Vagina (tissue), 2 donors: Measurements from ENCODE around the gene HPCAL1.

Experiments used
- POLR2A ChIP-seq, 2 donors: fragments of 450-650 bp; IDR thresholded peaks; one replicate each; pipeline ENCODE4 v1.6.1; 2017; ENCODE audit warnings: antibody characterized with exemption in 2 of 2, mild to moderate bottlenecking in 2 of 2, moderate library complexity in 2 of 2
- TF ChIP-seq, protein P1 (sequence below), 3 experiments: fragments of 450-650 bp in 2 of 3; fragments of 200-600 bp in 1 of 3; sonication (generic) in 1 of 3; IDR thresholded peaks; one replicate each; pipeline ENCODE4 v1.5.1; 2017 to 2019; ENCODE audit warnings: antibody characterized with exemption in 3 of 3, mild to moderate bottlenecking in 2 of 3, moderate library complexity in 2 of 3

DNA sequence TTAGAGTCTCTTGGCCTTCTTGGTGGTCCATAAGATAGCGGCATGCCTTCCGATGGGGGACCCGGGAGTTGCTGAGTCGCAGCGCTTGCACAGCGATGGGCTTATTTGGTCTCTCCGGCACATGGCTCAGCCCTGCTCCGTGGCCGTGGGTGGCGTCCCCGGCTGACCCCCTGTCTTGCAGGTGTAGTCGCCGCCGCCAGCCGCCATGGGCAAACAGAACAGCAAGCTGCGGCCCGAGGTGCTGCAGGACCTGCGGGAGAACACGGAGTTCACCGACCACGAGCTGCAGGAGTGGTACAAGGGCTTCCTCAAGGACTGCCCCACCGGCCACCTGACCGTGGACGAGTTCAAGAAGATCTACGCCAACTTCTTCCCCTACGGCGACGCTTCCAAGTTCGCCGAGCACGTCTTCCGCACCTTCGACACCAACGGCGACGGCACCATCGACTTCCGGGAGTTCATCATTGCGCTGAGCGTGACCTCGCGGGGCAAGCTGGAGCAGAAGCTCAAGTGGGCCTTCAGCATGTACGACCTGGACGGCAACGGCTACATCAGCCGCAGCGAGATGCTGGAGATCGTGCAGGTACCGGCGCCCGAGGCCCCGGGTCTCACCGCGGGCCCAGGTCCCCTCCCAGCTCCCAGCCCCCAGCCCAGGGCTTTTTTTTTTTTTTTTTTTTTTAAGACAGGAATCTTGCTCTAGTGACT is 117.0 kb downstream of the HPCAL1 start:
- TF ChIP-seq, protein P1, sequence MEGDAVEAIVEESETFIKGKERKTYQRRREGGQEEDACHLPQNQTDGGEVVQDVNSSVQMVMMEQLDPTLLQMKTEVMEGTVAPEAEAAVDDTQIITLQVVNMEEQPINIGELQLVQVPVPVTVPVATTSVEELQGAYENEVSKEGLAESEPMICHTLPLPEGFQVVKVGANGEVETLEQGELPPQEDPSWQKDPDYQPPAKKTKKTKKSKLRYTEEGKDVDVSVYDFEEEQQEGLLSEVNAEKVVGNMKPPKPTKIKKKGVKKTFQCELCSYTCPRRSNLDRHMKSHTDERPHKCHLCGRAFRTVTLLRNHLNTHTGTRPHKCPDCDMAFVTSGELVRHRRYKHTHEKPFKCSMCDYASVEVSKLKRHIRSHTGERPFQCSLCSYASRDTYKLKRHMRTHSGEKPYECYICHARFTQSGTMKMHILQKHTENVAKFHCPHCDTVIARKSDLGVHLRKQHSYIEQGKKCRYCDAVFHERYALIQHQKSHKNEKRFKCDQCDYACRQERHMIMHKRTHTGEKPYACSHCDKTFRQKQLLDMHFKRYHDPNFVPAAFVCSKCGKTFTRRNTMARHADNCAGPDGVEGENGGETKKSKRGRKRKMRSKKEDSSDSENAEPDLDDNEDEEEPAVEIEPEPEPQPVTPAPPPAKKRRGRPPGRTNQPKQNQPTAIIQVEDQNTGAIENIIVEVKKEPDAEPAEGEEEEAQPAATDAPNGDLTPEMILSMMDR (IDR thresholded peaks at IDR 0.05) = no peak
- TF ChIP-seq POLR2A (IDR thresholded peaks at IDR 0.05) = no peak
